Stimulated activated CD8-positive, alpha-beta memory T cell treated with anti-CD3 and anti-CD28 coated beads, Interleukin-7, amount 100 ng/mL, for 4 hours (primary cell): ENCODE measurements around the gene MAPKAP1.

Experiments used
- DNase-seq, 2 donors: peaks; one replicate each; pipeline ENCODE4 v3.0.0-alpha.2; 2020; ENCODE audit warnings: low read depth in 2 of 2

Gene MAPKAP1

DNA sequence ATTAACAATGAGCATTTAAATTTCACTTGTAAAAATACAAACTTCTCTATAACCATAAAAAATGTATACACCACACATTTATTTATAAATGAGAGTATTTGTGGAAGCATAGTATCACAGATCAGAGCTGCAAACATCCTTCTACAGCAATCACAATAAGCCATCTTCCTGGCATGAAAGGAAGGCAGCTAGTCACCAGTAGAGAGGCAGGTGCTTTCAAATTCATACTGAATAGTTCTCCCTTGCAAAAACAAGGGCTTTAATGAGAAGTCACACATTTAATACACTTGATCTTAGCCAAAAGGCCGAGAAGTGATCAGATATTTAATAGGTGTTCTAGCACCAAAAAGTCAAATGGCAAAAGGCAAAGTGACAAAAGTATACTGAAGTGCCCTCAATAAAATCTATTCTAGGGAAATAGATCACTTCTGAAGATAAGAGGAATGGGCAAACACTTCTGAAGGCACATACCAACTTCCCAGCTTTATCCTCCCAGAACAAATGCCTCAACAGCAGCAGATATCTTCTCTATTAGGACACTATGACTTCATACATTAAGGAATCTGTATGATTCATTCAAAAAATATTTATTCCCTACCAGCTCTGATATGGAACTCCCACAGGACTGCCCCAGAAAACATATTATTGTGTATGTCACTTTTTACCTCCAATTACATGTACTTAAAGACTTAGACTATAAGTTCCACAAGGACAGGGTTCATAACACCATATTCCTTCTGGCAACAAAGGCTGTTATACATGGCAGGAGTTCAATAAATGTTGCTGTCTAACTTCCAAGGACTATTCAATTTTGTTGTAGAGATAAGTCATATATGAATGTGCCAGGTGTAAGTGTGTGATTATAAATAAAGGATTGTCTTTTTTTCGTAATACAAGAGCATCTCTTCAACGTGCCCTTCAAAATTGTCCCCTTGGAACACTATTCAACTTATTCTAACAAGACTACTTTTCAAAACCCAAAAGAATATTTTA is 31.7 kb downstream of the MAPKAP1 start:
- no peak for DNase-seq

DNA sequence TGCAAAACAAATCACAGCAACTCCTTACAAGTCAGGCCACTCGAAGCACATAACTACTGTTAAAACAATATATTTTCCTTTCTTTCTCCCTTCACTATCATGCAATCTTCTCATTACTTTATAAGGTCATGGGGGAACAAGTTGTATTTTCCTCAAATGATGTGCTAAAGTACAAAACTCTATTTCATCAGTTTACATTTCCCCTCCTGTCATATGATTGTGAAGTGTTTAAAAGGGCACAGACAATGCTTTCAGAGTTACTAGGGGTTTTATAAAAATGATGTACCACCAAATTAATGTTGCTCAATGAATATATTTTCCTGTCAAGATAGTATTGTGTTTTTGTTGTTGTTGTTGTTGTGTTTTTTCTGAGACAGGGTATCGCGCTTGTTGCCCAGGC is 34.1 kb downstream of the MAPKAP1 start:
- DNase-seq, result no peak

DNA sequence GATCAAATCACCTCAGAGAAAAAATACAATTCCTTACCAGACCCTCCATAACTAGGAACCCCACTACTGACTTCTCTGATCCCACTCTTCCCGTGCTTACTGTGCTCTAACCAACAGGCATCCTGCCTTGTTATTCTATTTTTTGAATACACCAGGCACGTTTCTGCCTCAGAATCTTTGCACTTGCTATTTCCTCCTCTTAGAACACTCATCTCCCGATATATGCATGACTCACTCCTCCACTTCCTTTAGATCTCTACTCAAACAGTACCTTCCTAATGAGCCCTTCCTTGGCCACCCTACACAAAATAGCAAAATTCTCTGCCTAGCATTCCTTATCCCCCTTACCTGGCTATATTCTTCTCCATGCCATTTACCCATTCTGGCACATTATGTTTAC is 43.9 kb downstream of the MAPKAP1 start:
- no peak for DNase-seq

DNA sequence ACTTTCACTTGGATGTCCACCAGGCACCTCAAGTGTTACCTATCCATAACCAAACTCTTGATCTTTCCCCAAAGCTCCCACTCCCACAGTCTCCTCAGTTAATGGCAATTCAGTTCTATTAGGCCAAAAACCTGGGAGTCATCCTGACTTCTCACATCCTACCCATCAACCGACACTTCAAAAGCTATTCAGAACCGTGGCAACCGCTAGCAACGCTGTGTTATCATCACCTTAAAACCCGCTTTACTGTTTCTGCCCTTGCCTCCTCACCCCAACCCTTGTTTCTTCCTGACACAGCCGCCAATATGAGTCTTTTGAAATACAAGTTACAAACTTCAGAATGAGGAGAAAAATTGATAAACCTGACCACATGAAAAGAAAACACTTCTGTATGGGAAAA is 46.5 kb downstream of the MAPKAP1 start:
- DNase-seq, result no peak

DNA sequence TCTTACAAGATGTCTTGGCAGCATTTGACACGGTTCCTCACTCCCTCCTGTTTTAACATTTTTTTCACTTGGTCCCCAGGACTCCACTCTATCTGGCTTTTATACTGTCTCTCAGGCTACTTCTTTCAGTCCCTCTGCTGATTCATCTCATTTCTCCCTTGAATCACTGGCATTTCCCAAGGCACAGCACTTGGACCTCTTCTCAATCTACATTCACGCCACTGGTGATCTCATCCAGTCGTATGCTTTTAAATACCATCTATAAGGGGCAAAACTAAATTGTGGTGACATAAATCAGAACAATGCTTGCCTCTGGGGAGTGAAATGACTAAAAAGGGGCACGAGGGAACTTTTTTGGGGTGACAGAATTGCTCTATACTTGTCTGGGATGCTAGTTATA is 47.1 kb downstream of the MAPKAP1 start:
- DNase-seq, result no peak

DNA sequence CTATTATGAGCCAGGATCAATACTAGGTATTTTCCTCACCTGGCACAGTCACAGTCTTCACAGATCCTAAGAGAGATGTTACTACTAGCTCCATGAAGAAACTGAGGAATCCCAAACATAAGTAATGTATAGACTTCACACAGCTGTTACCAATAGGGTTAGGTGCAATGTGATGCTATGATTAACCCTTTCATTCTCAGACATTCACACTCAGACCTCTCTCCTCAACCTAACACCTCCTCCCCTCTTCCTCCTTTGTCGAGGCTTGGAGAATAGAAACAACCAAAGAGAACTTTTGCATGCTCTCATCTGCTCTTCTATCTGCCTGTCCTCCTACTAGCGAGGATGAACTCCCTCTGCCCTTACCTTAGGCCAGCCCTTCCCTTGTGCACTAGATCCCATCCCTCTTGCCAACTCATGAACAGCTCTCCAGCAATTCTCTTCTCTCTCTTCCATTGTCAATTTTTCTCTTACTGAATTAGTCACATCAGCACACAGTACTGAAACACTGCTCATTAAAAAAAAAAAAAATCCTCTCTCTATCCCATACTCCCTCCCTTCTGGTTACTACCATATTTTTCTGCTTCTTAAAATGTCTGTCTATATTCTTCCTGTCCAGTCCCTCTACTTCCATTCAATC is 47.7 kb downstream of the MAPKAP1 start:
- no peak for DNase-seq

DNA sequence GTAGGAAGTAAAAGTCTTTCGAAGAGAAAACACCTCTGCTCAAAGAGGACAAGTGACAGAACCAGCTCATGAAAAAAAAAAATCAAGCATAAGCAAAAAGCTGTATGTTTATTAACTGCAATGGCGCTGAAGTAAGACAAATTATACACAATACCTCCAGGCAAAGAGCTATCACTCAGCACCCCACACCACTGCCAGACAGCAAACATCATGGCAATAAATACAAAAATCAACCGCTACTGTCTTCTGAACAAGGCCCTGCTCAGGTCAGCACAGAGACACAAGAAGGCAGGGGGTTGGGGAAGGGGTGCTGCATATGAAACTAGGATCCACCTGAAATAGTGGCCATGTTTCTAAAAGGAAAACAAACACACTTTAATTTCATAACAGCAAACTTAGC is 50.4 kb downstream of the MAPKAP1 start:
- DNase-seq, result no peak

DNA sequence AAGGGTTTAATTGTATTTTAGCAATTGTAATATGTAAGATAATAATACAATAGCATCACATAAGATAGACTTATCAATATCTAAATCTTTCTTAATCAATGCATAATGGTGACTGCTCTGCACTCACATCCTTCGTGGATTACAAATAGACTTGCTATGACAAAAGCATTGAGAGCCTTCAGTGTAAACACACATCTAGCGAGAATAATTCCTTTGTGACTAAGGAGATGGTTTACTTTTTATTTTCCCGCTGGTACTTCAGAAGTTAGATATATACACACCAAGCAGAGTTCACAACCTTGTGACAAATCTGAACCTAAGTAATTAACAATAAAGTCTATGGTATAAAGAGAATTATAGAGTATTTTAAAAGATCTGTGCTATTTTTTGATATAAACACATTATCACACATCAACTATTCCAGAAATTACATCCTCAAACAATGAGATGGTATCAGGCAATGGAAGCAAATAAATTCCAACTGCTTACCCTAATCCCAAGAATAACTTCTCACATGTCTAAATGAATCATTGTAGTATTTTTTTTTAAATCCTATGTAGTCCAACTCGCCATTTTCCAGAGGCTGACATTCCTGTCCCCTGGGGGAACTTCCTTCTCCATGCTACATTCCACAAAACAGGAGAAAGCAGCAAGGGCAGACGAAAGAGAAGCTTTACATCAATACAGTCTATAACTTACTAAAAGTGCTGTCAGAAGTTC is 51.2 kb downstream of the MAPKAP1 start:
- DNase-seq, result no peak

DNA sequence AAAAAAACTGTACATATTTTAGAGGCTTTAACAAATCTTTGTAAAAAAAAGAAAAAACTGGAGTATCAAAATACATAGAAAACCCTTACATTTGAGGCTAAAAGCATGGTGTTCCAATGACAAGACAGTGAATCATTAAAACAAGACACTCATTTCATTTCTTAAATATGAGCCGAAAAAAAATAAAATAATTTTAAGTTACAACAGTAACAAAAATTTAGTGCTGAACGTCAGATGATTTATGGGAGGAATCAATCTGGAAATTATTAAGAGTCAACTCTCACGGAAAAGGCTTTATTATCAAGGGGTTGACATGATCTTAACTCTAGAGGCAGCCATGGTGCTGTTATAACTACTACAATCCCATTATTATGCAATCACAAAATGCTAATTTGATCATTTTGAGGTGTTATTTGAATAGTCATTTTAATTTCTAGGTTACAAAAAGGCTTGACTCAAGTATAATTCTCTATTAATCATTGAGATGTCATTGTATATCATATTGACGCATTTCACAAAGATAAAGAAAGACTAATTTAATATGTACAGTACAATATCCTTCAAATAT is 51.9 kb downstream of the MAPKAP1 start:
- no peak for DNase-seq

DNA sequence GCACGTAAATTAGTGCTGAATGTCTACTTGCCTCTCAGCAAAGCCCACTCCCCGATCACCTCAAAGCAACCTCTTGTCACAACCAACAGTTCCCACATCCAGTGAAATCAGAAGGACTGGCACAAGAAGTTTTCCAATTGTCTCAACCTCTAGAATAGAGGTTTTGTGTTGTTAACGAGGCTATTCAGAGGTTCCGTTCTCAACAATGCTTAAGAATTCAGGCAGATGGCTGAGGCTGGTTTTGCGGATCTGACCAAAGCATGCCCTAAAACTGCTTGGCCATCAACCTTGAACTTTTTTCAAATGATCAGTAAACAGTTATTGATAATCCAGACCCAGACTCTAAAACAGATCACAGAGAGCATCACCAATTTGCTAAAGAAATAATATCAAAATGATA is 52.9 kb downstream of the MAPKAP1 start:
- no peak for DNase-seq

DNA sequence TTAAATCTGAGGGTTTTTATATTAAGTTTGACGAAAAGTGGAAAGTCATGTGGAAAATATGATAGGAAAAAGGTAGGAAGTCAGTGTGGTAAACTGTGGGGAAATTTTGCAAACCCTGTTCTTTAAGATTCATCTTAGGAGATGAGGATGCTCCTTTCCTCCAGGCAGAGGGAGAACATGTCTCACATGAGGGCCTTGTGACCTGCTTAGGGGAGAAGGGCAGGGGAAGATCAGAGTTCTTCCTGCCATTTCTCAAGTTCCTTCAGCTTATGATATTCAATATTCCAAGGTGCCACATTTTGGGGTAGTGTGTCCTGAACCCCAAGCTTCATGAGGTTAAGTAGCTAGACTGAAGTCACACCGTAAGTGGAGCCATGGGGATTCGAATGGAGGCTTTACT is 53.7 kb downstream of the MAPKAP1 start:
- DNase-seq, result no peak

DNA sequence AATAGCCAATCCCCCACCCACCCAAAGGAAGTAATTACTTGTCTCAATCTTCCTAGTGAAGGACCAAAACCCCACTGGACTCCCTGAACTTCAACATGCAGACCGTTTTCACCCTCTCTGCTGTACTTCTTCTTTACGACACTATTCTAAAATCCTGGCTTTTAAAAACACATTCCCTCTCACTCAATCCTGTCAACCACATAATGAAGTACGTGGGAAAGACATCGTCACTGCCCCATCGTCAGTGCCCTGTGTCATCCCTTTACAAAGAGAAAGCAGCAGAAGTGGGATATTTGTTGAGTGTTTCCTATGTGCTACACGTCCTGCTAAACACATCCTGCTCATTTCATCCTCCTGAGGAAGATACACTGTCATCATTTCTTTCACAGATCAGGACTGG is 54.2 kb downstream of the MAPKAP1 start:
- DNase-seq, result no peak

DNA sequence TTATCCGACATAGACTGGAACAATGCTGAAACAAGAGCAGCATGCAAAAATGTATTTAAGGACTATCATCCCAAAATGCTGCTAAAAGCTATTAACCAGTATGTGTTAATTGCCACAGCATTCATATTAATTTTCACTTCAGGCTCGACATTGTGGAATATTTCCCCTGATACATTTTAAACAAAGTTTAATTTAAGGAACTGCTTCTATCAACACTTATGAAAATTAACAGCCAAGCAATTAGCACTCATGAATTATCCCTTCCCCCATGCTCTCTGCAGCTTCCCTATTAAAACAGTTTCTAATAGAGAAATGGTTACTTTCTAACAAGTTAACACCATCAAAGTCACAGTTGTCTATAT is 54.8 kb downstream of the MAPKAP1 start:
- DNase-seq, result no peak

DNA sequence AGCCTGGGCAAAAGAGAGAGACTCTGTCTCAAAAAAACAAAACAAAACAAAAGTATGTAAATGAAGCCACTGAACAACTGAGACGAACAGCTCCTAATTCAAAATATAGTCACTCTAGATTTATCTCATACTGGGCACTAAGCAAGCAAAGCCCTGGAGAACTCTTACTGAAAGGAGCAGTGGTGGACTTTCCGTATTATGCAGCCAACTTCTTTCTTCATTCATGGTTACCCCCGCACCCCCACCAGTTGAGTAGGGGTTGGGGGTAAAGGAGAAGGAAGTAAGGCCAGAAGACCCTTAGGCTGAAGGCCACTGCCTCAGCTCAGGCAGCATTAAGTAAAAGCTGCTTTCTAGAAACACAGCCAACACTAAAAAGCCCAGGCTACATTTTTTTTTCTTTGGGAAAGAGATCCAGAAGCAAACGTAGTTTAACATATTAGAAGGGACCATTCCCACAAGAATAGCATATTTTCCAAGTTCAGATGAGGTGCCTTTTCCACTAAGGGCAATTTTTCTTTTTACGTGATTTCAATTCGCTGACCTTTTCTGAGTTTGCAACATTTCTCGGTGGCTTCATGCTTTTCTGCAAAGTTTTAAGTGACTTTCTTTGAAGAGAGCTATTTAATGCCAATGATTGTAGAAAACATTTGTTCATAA is 55.3 kb downstream of the MAPKAP1 start:
- no peak for DNase-seq

DNA sequence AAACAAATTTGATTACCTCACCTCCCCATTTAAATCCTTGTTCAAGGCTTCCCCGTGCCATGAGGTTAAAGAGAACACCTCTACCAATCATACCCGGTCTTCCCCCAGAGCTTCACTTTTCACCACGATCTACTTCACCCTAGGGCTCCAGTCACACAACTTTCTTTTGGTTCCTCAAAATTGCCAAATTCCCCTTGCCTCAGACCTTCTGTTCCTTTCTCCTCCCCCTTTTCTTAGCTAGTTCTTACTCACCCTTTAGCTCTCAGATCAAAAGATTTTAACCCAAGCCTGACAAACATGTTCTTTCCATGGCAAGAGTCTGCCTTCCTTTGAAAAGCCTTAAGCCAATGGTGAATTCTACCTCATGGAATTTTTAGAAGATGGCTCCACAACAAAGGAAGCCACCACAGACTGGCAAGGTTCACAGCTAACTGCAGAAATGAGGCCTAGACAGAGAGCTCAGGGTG is 56.7 kb downstream of the MAPKAP1 start:
- DNase-seq, result no peak

DNA sequence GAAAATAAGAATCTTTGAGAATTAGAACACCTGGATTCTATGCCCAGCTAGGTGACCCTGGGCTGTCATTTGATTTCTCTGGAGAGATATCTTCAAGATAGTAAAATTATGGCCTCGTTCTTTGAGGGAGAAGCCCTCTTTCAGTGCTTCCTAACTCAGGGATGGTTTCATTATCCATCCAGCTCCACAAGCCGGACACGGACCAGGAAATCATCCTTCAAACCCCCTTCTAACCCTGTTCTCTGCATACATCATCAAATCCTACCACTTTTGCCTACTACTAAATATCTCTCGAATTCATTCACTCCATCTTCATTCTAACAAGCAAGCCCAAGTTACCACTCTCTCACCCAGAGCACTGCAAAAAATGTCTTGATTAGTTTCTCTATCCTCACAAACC is 57.2 kb downstream of the MAPKAP1 start:
- DNase-seq, result no peak

DNA sequence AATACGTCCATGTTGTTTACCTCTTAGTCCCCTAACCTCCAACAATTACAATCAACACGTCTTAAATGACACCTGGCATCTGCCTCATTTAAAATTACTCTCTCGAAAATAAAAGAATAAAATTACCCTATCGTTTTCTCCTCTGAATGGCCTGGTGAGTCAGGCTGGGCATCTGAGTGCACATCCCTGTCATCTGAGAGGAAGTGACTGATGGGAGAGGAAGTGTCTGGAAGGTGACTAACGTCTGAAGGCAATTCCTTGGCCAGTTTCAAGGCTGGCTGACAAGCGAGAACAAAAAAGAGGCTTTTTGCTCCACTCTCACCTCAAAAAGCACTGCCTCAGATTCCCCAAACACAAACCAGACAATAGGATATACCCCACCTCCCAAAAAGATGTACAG is 57.7 kb downstream of the MAPKAP1 start:
- DNase-seq, result peak in 1 of 2 donors; percentile 16

DNA sequence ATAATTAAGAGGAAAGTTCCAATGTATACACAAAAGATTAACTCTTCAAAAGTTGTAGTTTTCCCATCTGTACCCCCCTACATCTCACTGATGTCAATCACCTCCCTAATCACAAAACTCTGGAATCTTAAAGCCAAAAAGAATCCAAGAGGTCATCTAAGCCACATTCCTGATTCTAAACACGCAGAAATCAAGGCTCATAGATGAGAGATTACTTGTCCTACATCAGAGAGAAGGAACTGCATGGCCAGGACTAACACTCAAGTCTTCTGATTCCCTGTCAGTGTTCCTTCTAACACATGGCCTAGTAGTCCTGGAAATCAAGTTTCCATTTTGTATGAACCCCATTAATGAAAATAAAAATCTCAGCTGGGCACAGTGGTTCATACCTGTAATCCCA is 58.7 kb downstream of the MAPKAP1 start:
- DNase-seq, result no peak

DNA sequence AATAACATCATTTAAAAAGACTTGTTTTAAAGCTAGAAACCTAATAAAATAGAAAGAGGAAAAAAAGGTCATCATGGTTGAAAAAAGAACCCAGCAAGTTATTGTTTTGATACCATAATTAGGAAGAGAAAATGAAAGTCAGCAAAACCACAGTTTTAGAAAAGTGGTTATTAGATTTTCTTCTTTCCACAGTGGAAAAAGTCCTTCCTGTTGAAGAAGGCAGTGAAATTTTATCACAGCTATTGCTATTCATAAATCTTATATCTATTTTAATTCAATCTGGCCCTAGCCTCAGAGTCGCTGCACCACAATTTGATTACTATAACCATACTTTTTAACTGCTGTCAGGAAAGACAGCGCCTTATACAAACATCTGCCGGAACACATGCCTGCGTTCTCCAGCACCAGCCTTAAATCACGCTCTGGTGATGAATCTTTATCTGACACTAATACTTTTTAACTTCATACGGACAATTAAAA is 60.3 kb downstream of the MAPKAP1 start:
- no peak for DNase-seq

DNA sequence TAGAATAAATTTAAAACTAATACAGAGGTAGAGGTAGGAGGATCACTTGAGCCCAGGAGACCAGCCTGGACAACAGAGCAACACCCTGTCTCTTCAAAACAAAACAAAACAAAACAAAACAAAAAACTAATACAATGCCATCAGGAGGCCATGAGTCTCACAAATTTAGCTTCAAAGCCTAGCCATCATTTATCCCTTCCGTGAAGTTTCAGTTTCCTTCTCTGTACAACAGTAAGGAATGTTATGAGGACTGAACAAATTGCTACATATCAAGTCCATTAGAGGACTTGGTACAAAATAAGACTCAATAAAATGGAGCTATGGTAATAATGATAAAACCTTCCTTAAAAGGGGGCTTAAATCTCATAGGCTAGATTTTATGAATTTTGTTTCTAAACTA is 60.8 kb downstream of the MAPKAP1 start:
- DNase-seq, result no peak

DNA sequence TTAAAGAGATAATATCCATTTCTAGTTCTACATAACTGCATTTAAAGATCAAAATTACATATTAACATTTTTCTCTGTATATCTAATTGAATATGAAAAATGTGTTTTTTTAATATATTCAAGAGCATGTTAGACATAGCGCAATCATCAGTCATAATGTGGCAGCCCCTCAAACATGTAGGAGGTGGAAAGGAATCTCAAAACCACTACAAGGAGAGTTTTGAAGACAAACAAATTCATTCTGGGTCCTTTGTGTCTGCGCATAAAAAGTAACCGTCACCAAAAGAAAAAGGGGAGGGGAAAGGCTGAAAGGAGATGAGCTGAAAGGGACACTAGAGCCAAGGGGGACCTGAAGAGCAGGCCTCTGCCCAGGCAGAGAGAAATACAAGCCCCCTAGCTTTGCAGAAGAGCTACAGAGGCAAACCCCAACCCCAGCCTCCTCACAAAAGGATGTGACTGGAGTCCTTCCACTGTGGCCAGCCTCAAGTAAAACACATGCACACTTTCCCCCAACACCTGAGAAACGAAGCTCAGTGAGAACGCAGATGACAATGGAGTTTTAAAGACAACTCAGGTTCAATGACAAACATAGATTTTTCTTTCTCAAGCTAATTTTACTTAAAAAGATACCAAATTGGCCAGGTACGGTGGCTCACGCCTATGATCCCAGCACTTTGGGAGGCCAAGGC is 62.0 kb downstream of the MAPKAP1 start:
- DNase-seq, result no peak
